ENCODE results near the gene ADGRA3.

DNA sequence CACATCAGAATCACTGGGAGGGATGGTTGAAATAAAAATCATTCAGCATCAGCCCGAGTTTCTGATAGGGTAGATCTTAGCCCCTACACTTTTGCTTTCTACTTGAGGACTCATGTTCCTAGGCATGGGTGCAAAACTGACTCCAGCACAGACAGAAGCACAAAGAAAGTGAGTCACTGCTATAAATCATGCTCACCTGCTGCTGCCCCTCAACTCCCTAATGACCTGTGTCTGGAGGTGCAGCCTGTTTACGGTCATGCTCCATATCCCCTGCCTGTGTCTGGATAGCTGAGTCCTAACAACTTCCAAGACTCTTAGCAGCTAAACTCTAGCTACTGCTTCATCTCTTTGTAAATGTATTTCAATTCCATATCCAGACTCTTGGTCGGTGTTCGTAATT is 57.8 kb downstream of the ADGRA3 start:
- TF ChIP-seq POLR2AphosphoS5 (IDR thresholded peaks at IDR 0.05; ENCODE audit: borderline replicate concordance, low read depth, low read length) (no peak), EZH2 (IDR thresholded peaks at IDR 0.05) (no peak), FOXP2 (optimal IDR thresholded peaks at IDR 0.05; ENCODE audit: control extremely low read depth, extremely low read length, insufficient read depth) (no peak)

All from SK-N-MC (cell line).